Astrocyte (in vitro differentiated cells and primary cell): ENCODE results near the gene SIGLEC9. TPM values are rescaled to one million over a fixed set of nuclear protein-coding genes. Genes with fewer than 3 reads are reported as not detected.

Experiments used
- DNase-seq: peaks from one replicate; pipeline ENCODE4 v3.0.0-alpha.2; 2010; ENCODE audit warnings: low read depth
- FAIRE-seq: peaks from 2 replicates; lab custom pipeline; 2011; peaks lifted over from hg19 to GRCh38; lab: Jason Lieb, UNC
- H2AFZ ChIP-seq: 2 replicates; pipeline ENCODE4 v1.6.0; 2012; ENCODE audit warnings: low read depth, low read length, inconsistent platforms
- H3K27ac ChIP-seq: 2 replicates; pipeline ENCODE4 v1.5.1; 2011; ENCODE audit warnings: low read depth, low read length, inconsistent platforms
- H3K27me3 ChIP-seq: 2 replicates; pipeline ENCODE4 v1.6.0; 2011; ENCODE audit warnings: low read length, inconsistent platforms; ENCODE audit not compliant: insufficient read depth
- H3K36me3 ChIP-seq: 2 replicates; pipeline ENCODE4 v1.5.1; 2011; ENCODE audit warnings: low read length, inconsistent platforms; ENCODE audit not compliant: insufficient read depth
- H3K4me1 ChIP-seq: 2 replicates; pipeline ENCODE4 v1.5.1; 2011; ENCODE audit warnings: low read length, inconsistent platforms; ENCODE audit not compliant: insufficient read depth
- H3K4me2 ChIP-seq: 2 replicates; pipeline ENCODE4 v1.6.0; 2012; ENCODE audit warnings: low read length, inconsistent platforms
- H3K4me3 ChIP-seq: 2 replicates; pipeline ENCODE4 v1.5.1; 2011; ENCODE audit warnings: low read depth, mild to moderate bottlenecking, low read length, inconsistent platforms; ENCODE audit not compliant: insufficient read depth
- H3K79me2 ChIP-seq: 2 replicates; pipeline ENCODE4 v1.6.0; 2012; ENCODE audit warnings: mild to moderate bottlenecking, low read length, inconsistent platforms; ENCODE audit not compliant: insufficient read depth
- H3K9ac ChIP-seq: 2 replicates; pipeline ENCODE4 v1.6.0; 2012; ENCODE audit warnings: mild to moderate bottlenecking, low read length, inconsistent platforms
- H3K9me3 ChIP-seq: 2 replicates; pipeline ENCODE4 v1.5.1; 2012; ENCODE audit warnings: low read depth, mild to moderate bottlenecking, low read length, inconsistent platforms; ENCODE audit not compliant: insufficient read depth
- H4K20me1 ChIP-seq: 2 replicates; pipeline ENCODE4 v1.6.0; 2012; ENCODE audit warnings: low read length, inconsistent platforms; ENCODE audit not compliant: insufficient read depth
- H3K27ac Mint-ChIP-seq: one replicate; pipeline ENCODE4 v1.8.0; 2021; ENCODE audit warnings: mild to moderate bottlenecking, mixed read lengths; ENCODE audit not compliant: unreplicated experiment
- H3K27me3 Mint-ChIP-seq: one replicate; pipeline ENCODE4 v1.8.0; 2021; ENCODE audit warnings: low read depth, mixed read lengths; ENCODE audit not compliant: unreplicated experiment
- H3K36me3 Mint-ChIP-seq: one replicate; pipeline ENCODE4 v1.8.0; 2021; ENCODE audit warnings: low read depth, mixed read lengths; ENCODE audit not compliant: unreplicated experiment
- H3K4me1 Mint-ChIP-seq: one replicate; pipeline ENCODE4 v1.8.0; 2021; ENCODE audit warnings: low read depth, mixed read lengths; ENCODE audit not compliant: unreplicated experiment
- H3K4me3 Mint-ChIP-seq: one replicate; pipeline ENCODE4 v1.8.0; 2021; ENCODE audit warnings: mild to moderate bottlenecking, moderate library complexity, mixed read lengths; ENCODE audit not compliant: unreplicated experiment
- H3K9me3 Mint-ChIP-seq: one replicate; pipeline ENCODE4 v1.8.0; 2021; ENCODE audit warnings: mild to moderate bottlenecking, mixed read lengths; ENCODE audit not compliant: unreplicated experiment
- EZH2 ChIP-seq: IDR thresholded peaks from 2 replicates; pipeline ENCODE4 v1.6.1; 2012; ENCODE audit warnings: mild to moderate bottlenecking, low read length, inconsistent platforms; ENCODE audit not compliant: insufficient read depth
- total RNA-seq: library from RNA; stranded (reverse); gene quantifications from 2 replicates; pipeline ENCODE4 v1.2.1, GENCODE V29; 2021
- TF ChIP-seq, protein P1 (sequence below): IDR thresholded peaks from 2 replicates; pipeline ENCODE4 v1.5.1; 2011; ENCODE audit warnings: low read depth, mild to moderate bottlenecking, inconsistent platforms, low read length, moderate library complexity; ENCODE audit not compliant: insufficient read depth

Gene SIGLEC9
- total RNA-seq, 1 donor from 2014 or later, result not detected

DNA sequence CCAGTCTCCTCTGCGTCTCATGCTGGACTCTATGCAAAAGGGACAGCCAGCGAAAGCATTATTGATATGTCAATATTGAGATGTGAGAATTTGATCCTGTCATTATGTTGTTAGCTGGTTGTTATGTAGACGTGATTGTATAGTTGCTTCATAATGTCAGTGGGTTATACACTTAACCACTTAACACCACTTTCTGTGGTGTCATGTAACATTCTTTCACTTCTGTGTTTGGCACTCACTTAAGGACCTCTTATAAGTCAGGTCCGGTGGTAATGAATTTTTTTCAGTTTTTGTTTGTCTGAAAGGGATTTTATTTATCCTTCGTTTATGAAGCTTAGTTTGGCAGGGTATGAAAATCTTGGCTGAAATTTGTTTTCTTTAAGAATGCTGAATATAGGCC, 10.3 kb downstream of the SIGLEC9 start:
- Histone ChIP-seq H3K4me1 (no peaks in the 10 kb centered on the region), H3K27me3 (no peaks in the 10 kb centered on the region), H3K36me3 (no peaks in the 10 kb centered on the region), H3K4me2 (no peak overlapping the region), H3K4me3 (no peak overlapping the region), H3K9me3 (peaks cover 2% of the 10 kb centered on the region), H3K27ac (no peak overlapping the region), H3K79me2 (no peaks in the 10 kb centered on the region), H4K20me1 (no peaks in the 10 kb centered on the region), H2AFZ (no peak overlapping the region), H3K9ac (no peak overlapping the region)
- DNase-seq (no peak), FAIRE-seq (no peak)
- Mint-ChIP-seq H3K4me3 (no peak overlapping the region), H3K36me3 (no peaks in the 10 kb centered on the region), H3K27ac (no peak overlapping the region), H3K4me1 (no peaks in the 10 kb centered on the region), H3K9me3 (peaks cover 2% of the 10 kb centered on the region), H3K27me3 (peaks cover 19% of the 10 kb centered on the region)
- TF ChIP-seq, protein P1, sequence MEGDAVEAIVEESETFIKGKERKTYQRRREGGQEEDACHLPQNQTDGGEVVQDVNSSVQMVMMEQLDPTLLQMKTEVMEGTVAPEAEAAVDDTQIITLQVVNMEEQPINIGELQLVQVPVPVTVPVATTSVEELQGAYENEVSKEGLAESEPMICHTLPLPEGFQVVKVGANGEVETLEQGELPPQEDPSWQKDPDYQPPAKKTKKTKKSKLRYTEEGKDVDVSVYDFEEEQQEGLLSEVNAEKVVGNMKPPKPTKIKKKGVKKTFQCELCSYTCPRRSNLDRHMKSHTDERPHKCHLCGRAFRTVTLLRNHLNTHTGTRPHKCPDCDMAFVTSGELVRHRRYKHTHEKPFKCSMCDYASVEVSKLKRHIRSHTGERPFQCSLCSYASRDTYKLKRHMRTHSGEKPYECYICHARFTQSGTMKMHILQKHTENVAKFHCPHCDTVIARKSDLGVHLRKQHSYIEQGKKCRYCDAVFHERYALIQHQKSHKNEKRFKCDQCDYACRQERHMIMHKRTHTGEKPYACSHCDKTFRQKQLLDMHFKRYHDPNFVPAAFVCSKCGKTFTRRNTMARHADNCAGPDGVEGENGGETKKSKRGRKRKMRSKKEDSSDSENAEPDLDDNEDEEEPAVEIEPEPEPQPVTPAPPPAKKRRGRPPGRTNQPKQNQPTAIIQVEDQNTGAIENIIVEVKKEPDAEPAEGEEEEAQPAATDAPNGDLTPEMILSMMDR, result no peak
- no peak for TF ChIP-seq EZH2

DNA sequence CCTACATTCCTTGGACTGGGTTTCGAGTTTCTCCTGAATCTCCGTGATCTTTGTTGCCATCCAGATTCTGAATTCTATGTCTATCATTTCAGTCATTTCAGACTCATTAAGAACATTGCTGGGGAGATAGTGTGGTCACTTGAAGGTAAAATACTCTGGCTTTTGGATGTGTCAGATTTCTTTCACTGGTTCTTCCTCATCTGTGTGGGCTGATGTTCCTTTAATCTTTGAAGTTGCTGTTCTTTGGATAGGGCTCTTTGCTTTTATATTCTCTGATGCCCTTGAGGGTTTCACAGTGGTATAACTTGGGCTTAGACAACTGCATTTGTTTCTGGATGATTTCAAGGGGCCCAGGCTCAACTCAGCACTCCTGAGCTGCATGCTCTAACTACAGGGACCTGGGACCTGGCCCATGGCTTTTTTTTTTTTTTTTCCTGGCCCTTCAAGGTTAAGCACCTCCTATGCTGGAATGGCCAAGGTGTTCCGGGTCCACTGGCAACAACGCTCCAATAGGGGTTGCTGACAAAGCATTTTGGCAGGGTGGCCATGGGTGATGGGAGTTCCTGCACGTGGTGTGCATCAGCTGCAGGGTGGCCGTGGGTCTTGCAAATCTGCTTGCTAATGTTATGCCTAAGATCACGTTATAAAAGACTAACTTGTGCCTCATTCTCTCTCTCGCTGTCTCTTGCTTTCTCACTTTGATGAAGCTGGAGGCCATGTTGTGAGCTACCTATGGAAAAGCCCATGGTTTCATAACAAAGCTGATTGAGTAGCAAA, 11.5 kb downstream of the SIGLEC9 start:
- no peaks in the 10 kb centered on the region for H3K36me3 ChIP-seq
- DNase-seq (no peak), FAIRE-seq (no peak)
- H3K9me3 Mint-ChIP-seq, result peaks cover 2% of the 10 kb centered on the region
- H3K4me3 Mint-ChIP-seq, result no peak overlapping the region
- no peaks in the 10 kb centered on the region for H4K20me1 ChIP-seq
- H2AFZ ChIP-seq, result no peak overlapping the region
- no peaks in the 10 kb centered on the region for H3K4me1 ChIP-seq
- peaks cover 2% of the 10 kb centered on the region for H3K9me3 ChIP-seq
- H3K4me2 ChIP-seq, result no peak overlapping the region
- H3K27me3 ChIP-seq, result no peaks in the 10 kb centered on the region
- no peaks in the 10 kb centered on the region for H3K79me2 ChIP-seq
- H3K4me3 ChIP-seq, result no peak overlapping the region
- H3K9ac ChIP-seq, result no peak overlapping the region
- H3K4me1 Mint-ChIP-seq, result no peaks in the 10 kb centered on the region
- no peaks in the 10 kb centered on the region for H3K36me3 Mint-ChIP-seq
- H3K27ac Mint-ChIP-seq, result no peak overlapping the region
- H3K27me3 Mint-ChIP-seq, result peaks cover 20% of the 10 kb centered on the region
- TF ChIP-seq EZH2, result no peak
- TF ChIP-seq, protein P1, result no peak
- no peak overlapping the region for H3K27ac ChIP-seq
